K562 (cell line): ENCODE data around the gene TEX264. TPM values are rescaled to one million over a fixed set of nuclear protein-coding genes. Genes with fewer than 3 reads are reported as not detected.

Experiments used
- ATAC-seq: fragments of 200-7000 bp; cut with Tn5 transposase; 3 replicates; pipeline ENCODE4 v1.9.1; 2020; ENCODE audit warnings: moderate library complexity
- BruUV-seq: library from RNA; stranded (reverse); fragments of 400-500 nt; replicated peaks from 2 replicates; lab custom pipeline; 2021; lab: Mats Ljungman, UMichigan
- CTCF ChIA-PET: fragments of 300-600 bp; formaldehyde crosslinking; extraction: SDS; loops from one replicate; lab custom pipeline; 2021; ENCODE audit warnings: low intra/inter-chr PET ratio; lab: Yijun Ruan, JAX
- POLR2A ChIA-PET: fragments of 300-600, 350-650 bp; sonication (Branson Sonifier 250); formaldehyde crosslinking; extraction: SDS; loops from one replicate; lab custom pipeline; 2021; ENCODE audit warnings: antibody characterized with exemption, inconsistent platforms; lab: Yijun Ruan, JAX
- DNase-seq, 4 experiments: peaks; one replicate each; pipeline versions ENCODE4 v3.0.0 to v3.0.0-alpha.2; 2011 to 2018; ENCODE audit warnings: low spot score in 3 of 4, mixed read lengths in 3 of 4; ENCODE audit errors: extremely low read depth in 1 of 4
- FAIRE-seq: peaks from 2 replicates; lab custom pipeline; 2011; peaks lifted over from hg19 to GRCh38; lab: Jason Lieb, UNC
- H2AFZ ChIP-seq: 2 replicates; pipeline ENCODE4 v1.6.0; 2011; ENCODE audit warnings: low read depth, low read length, control low read depth, inconsistent platforms
- H3K27ac ChIP-seq: fragments of 200-600 bp; 3 replicates; pipeline ENCODE4 v1.8.0; 2011; ENCODE audit warnings: low read depth, mild to moderate bottlenecking, control low read depth, inconsistent platforms, low read length, moderate library complexity, mixed read lengths; ENCODE audit errors: extremely low read depth
- H3K27me3 ChIP-seq, 2 experiments: fragments of 300-600 bp in 1 of 2; 2 replicates in 1 of 2; 3 replicates in 1 of 2; pipeline versions ENCODE4 v1.6.0 to v1.8.0; 2011; ENCODE audit warnings: inconsistent platforms in 2 of 2, low read length in 2 of 2, mild to moderate bottlenecking in 1 of 2, mixed read lengths in 1 of 2, moderate library complexity in 1 of 2; ENCODE audit not compliant: control insufficient read depth in 2 of 2, insufficient read depth in 2 of 2
- H3K36me3 ChIP-seq: fragments of 300-600 bp; 3 replicates; pipeline ENCODE4 v1.8.0; 2011; ENCODE audit warnings: mild to moderate bottlenecking, low read length, inconsistent platforms; ENCODE audit not compliant: control insufficient read depth, insufficient read depth
- H3K4me1 ChIP-seq, 2 experiments: fragments of 200-600 bp in 1 of 2; replicated peaks in 1 of 2; 2 replicates in 1 of 2; 3 replicates in 1 of 2; pipeline versions ENCODE4 v1.5.1 to v1.8.0; 2011; ENCODE audit warnings: inconsistent platforms in 2 of 2, low read length in 2 of 2, mild to moderate bottlenecking in 1 of 2, mixed read lengths in 1 of 2, moderate library complexity in 1 of 2; ENCODE audit not compliant: control insufficient read depth in 2 of 2, insufficient read depth in 2 of 2
- H3K4me2 ChIP-seq: 2 replicates; pipeline ENCODE4 v1.6.1; 2011; ENCODE audit warnings: low read length, control low read depth, inconsistent platforms, mixed read lengths; ENCODE audit not compliant: insufficient read depth
- H3K4me3 ChIP-seq: fragments of 200-600 bp; sonication (generic), shearing (Covaris generic); 2 replicates; pipeline ENCODE4 v1.5.1; 2016; ENCODE audit warnings: control low read depth, inconsistent platforms
- H3K79me2 ChIP-seq: fragments of 200-600 bp; 3 replicates; pipeline ENCODE4 v1.8.0; 2011; ENCODE audit warnings: low read length, inconsistent platforms; ENCODE audit not compliant: control insufficient read depth, insufficient read depth
- H3K9ac ChIP-seq, 2 experiments: 2 replicates each; pipeline versions ENCODE4 v1.6.0 to v1.6.1; 2011; ENCODE audit warnings: low read depth in 2 of 2, low read length in 2 of 2, control low read depth in 1 of 2, inconsistent platforms in 1 of 2, mild to moderate bottlenecking in 1 of 2, mixed read lengths in 1 of 2; ENCODE audit not compliant: insufficient read depth in 1 of 2
- H3K9me1 ChIP-seq: one replicate; pipeline ENCODE4 v1.6.0; 2011; ENCODE audit warnings: inconsistent platforms, mild to moderate bottlenecking, low read length, moderate library complexity; ENCODE audit not compliant: control insufficient read depth, insufficient read depth
- H3K9me3 ChIP-seq: replicated peaks from 2 replicates; pipeline ENCODE4 v1.5.1; 2011; ENCODE audit warnings: low read depth, low read length, inconsistent platforms; ENCODE audit not compliant: control insufficient read depth, insufficient read depth
- H4K20me1 ChIP-seq: replicated peaks from 2 replicates; pipeline ENCODE4 v1.6.1; 2011; ENCODE audit warnings: low read length, inconsistent platforms, mixed read lengths; ENCODE audit not compliant: control insufficient read depth, insufficient read depth
- ATF1 ChIP-seq, 2 experiments: fragments of 450-650 bp in 1 of 2; IDR thresholded peaks; 2 replicates each; pipeline ENCODE4 v1.6.1; 2016; ENCODE audit warnings: missing compliant biosample characterization in 1 of 2, missing genetic modification characterization in 1 of 2
- HDGF ChIP-seq: fragments of 450-650 bp; IDR thresholded peaks from 2 replicates; pipeline ENCODE4 v1.6.1; 2016
- MTA3 ChIP-seq: fragments of 450-650 bp; formaldehyde crosslinking; IDR thresholded peaks from 2 replicates; pipeline ENCODE4 v1.6.1; 2017; ENCODE audit warnings: mild to moderate bottlenecking, borderline replicate concordance
- NCOA4 ChIP-seq: fragments of 450-650 bp; IDR thresholded peaks from 2 replicates; pipeline ENCODE4 v1.6.1; 2018; ENCODE audit warnings: mild to moderate bottlenecking; ENCODE audit not compliant: partially characterized antibody
- NCOR1 ChIP-seq: fragments of 450-650 bp; IDR thresholded peaks from 2 replicates; pipeline ENCODE4 v1.6.1; 2016; ENCODE audit warnings: mild to moderate bottlenecking, moderate library complexity
- PHB ChIP-seq: fragments of 250-450 bp; sonication (Bioruptor Pico); IDR thresholded peaks from 2 replicates; pipeline ENCODE4 v1.5.0; 2021
- RBM14 ChIP-seq: fragments of 200-400 bp; formaldehyde crosslinking; IDR thresholded peaks from 2 replicates; pipeline ENCODE4 v1.6.1; 2018; ENCODE audit warnings: low read depth, mild to moderate bottlenecking, low read length, moderate library complexity, borderline replicate concordance; ENCODE audit not compliant: insufficient read depth
- REST ChIP-seq, 2 experiments: fragments of 450-650 bp; formaldehyde crosslinking in 1 of 2; IDR thresholded peaks; 2 replicates each; pipeline versions ENCODE4 v1.4.0 to v1.6.1; 2014 to 2020; ENCODE audit warnings: mild to moderate bottlenecking in 2 of 2, borderline replicate concordance in 1 of 2, low read depth in 1 of 2
- SMAD2 ChIP-seq: fragments of 150-350 bp; IDR thresholded peaks from 2 replicates; pipeline ENCODE4 v1.6.1; 2014; ENCODE audit warnings: low read depth, mild to moderate bottlenecking, low read length
- SNIP1 ChIP-seq: fragments of 450-650 bp; IDR thresholded peaks from 2 replicates; pipeline ENCODE4 v1.7.1; 2017; ENCODE audit warnings: low read depth, mild to moderate bottlenecking
- TRIM28 ChIP-seq: fragments of 450-650 bp; IDR thresholded peaks from 2 replicates; pipeline ENCODE4 v1.6.1; 2017
- ZFP30 ChIP-seq: fragments of 250-450 bp; sonication (Bioruptor Pico); IDR thresholded peaks from 2 replicates; pipeline ENCODE4 v1.8.0; 2022; ENCODE audit warnings: moderate library complexity, mild to moderate bottlenecking, inconsistent platforms, borderline replicate concordance
- ZNF12 ChIP-seq: sonication (generic); formaldehyde crosslinking; IDR thresholded peaks from 2 replicates; pipeline ENCODE4 v1.4.0; 2020; ENCODE audit warnings: mild to moderate bottlenecking, missing genetic modification reagents
- ZNF274 ChIP-seq: IDR thresholded peaks from 2 replicates; pipeline ENCODE4 v1.6.1; 2011; ENCODE audit warnings: low read depth, mild to moderate bottlenecking, low read length, moderate library complexity, borderline replicate concordance
- WGBS: fragments of 100-300 bp; shearing (Covaris generic); methylation state at CpG from one replicate; pipeline ENCODE4 v1.1.6; 2016; ENCODE audit warnings: low coverage, mixed read lengths; ENCODE audit not compliant: insufficient coverage; ENCODE audit errors: missing lambda C conversion rate; 5-methylcytosine and 5-hydroxymethylcytosine counted together
- in situ Hi-C: fragments of 300-500 bp; cut with MboI; formaldehyde crosslinking; loops from 4 replicates; pipeline ENCODE4 v1.15.0; 2018; ENCODE audit warnings: inconsistent platforms, mixed read lengths
- intact Hi-C: fragments of 100-400 bp; cut with micrococcal nuclease; formaldehyde crosslinking; loops from 2 replicates; pipeline ENCODE4 v1.14.2; 2022
- polyA plus RNA-seq, 8 experiments: library from polyadenylated mRNA; depleted of rRNA in 4 of 8; stranded (reverse) in 5 of 8; unstranded in 3 of 8; fragments of >200 nt; fragmentation: Nextera tagmentation in 2 of 8; fragmentation: Illumina TruSeq in 1 of 8; extraction: Ambion mirVana in 2 of 8; extraction: Trizol in 1 of 8; gene quantifications; 2 replicates each; pipeline versions ENCODE4 v1.2.1 to v1.2.3, GENCODE V29; 2011 to 2014; ENCODE audit warnings: inconsistent platforms in 1 of 8, missing spikeins in 1 of 8
- total RNA-seq, 7 experiments: library from RNA; depleted of rRNA in 6 of 7; stranded (reverse); fragments of >200 nt in 6 of 7; fragmentation: Illumina TruSeq in 2 of 7; extraction: Trizol in 2 of 7; gene quantifications; 2 replicates each; pipeline versions ENCODE4 v1.2.1 to v1.2.3, GENCODE V29; 2011 to 2021; ENCODE audit warnings: low replicate concordance in 1 of 7

The TEX264 gene
- total and polyA plus RNA-seq, 9 of the 15 experiments (the other 6 are each of a cell fraction or from before 2014, with no cell fraction given): 4.1 to 47.0 (median 31.0) TPM

GRCh38 chr3:51717446-51717845 lies 46.4 kb downstream of the TEX264 start:
- BruUV-seq: no TSS peak
- no peak overlapping the region for H3K4me3 ChIP-seq
- H3K9ac ChIP-seq: no peak overlapping the region
- H3K27ac ChIP-seq: no peak overlapping the region
- no peak overlapping the region for H3K4me2 ChIP-seq
- in situ Hi-C loops: no loop called here
- ChIA-PET CTCF (no interaction called here), POLR2A (no interaction called here)
- 3% methylated on average over 10 of the region's 10 CpGs for WGBS
- H3K36me3 ChIP-seq: no peaks in the 10 kb centered on the region
- TF ChIP-seq NCOA4 (no peak), SNIP1 (no peak), TRIM28 (no peak), ATF1 (CRISPR knock-in tag; IDR thresholded peaks at IDR 0.05) (no peak), ATF1 (tag; IDR thresholded peaks at IDR 0.05) (no peak), ZNF12 (CRISPR knock-in tag) (no peak), ZFP30 (CRISPR knock-in tag) (no peak), MTA3 (no peak), ZNF274 (no peak), RBM14 (no peak), PHB (CRISPR knock-in tag) (no peak), NCOR1 (no peak), REST (IDR thresholded peaks at IDR 0.05; ENCODE audit: borderline replicate concordance) (no peak), REST (CRISPR knock-in tag; IDR thresholded peaks at IDR 0.05; ENCODE audit: low read depth) (no peak), HDGF (no peak), SMAD2 (no peak)
- no peaks in the 10 kb centered on the region; a peak in 1 of 5 replicates for H3K4me1 ChIP-seq
- H4K20me1 ChIP-seq: no peaks in the 10 kb centered on the region
- H3K27me3 ChIP-seq: peaks cover 0 to 47% of the 10 kb centered on the region in 2 experiments; a peak in 4 of 5 replicates
- no peaks in the 10 kb centered on the region for H3K9me3 ChIP-seq
- H2AFZ ChIP-seq: no peak overlapping the region
- H3K79me2 ChIP-seq: no peaks in the 10 kb centered on the region
- no peak for DNase-seq
- ATAC-seq: no peak
- no peak for FAIRE-seq
- no peaks in the 10 kb centered on the region for H3K9me1 ChIP-seq
- intact Hi-C loops: loop anchor here (5.0 kb wide), 1 partner anchor 85 kb away; no protein-coding TSS in a partner anchor
